Liver (tissue), 3 donors: ENCODE results near the gene OBP2A.

Source experiments
- CTCF ChIP-seq: fragments of 150-350 bp; IDR thresholded peaks from 2 replicates; pipeline ENCODE4 v1.5.1; 2017; ENCODE audit warnings: improper control_type of control experiment, low read depth, low read length; ENCODE audit not compliant: missing input control
- EGR1 ChIP-seq, 2 donors: IDR thresholded peaks; 2 replicates each; pipeline ENCODE4 v1.6.1; 2016 to 2018; ENCODE audit warnings: antibody characterized with exemption in 2 of 2, low read depth in 2 of 2
- GABPA ChIP-seq, 2 donors: IDR thresholded peaks in 1 of 2; conservative IDR thresholded peaks in 1 of 2; 2 replicates each; pipeline ENCODE4 v1.6.1; 2016; ENCODE audit warnings: antibody characterized with exemption in 2 of 2, mild to moderate bottlenecking in 1 of 2, moderate library complexity in 1 of 2
- HNF4A ChIP-seq, 2 donors: conservative IDR thresholded peaks; 2 replicates each; pipeline ENCODE4 v1.6.1; 2016; ENCODE audit warnings: antibody characterized with exemption in 2 of 2, mild to moderate bottlenecking in 2 of 2
- JUND ChIP-seq, 2 donors: IDR thresholded peaks; 2 replicates each; pipeline ENCODE4 v1.6.1; 2016; ENCODE audit warnings: antibody characterized with exemption in 2 of 2
- MAX ChIP-seq: IDR thresholded peaks from 2 replicates; pipeline ENCODE4 v1.6.1; 2016; ENCODE audit warnings: antibody characterized with exemption
- NR2F2 ChIP-seq: IDR thresholded peaks from 2 replicates; pipeline ENCODE4 v1.6.1; 2016; ENCODE audit warnings: antibody characterized with exemption
- RAD21 ChIP-seq, 2 donors: IDR thresholded peaks; 2 replicates each; pipeline ENCODE4 v1.6.1; 2016; ENCODE audit warnings: antibody characterized with exemption in 2 of 2, mild to moderate bottlenecking in 2 of 2
- RXRA ChIP-seq, 2 donors: IDR thresholded peaks; 2 replicates each; pipeline ENCODE4 v1.6.1; 2017 to 2018; ENCODE audit warnings: antibody characterized with exemption in 2 of 2, mild to moderate bottlenecking in 1 of 2
- donor health status: healthy.
- donor health status: healthy.

- TF ChIP-seq MAX (no peak), EGR1 (IDR thresholded peaks at IDR 0.05; ENCODE audit: low read depth in 2 of 2) (no peak), CTCF (no peak), JUND (IDR thresholded peaks at IDR 0.05) (no peak), GABPA (IDR thresholded peaks at IDR 0.05 in 1 of 2, conservative IDR thresholded peaks at IDR 0.05 in 1 of 2) (no peak), RXRA (IDR thresholded peaks at IDR 0.05) (no peak), RAD21 (IDR thresholded peaks at IDR 0.05) (no peak), HNF4A (conservative IDR thresholded peaks at IDR 0.05) (no peak), NR2F2 (no peak)
Measured at GRCh38 chr9:135575995-135576631, 30.2 kb downstream of the OBP2A start.
